ENCODE data around the gene MAP3K19.

GRCh38 chr2:135064149-135064548 is 16.9 kb upstream of the MAP3K19 start:
- no peak for TF ChIP-seq CTCF (IDR thresholded peaks at IDR 0.05)
- no peak for TF ChIP-seq POLR2A (IDR thresholded peaks at IDR 0.05)
